ENCODE results near the gene TAOK1.
"Not testable (repeated sequence)": the region's sequence is repeated elsewhere in the genome, so short reads cannot be mapped to it uniquely, and the experiment has no call there.

Gene TAOK1

GRCh38 chr17:29449865-29450671 lies 59.9 kb downstream of the TAOK1 start:
- no peak for DNase-seq

DNA sequence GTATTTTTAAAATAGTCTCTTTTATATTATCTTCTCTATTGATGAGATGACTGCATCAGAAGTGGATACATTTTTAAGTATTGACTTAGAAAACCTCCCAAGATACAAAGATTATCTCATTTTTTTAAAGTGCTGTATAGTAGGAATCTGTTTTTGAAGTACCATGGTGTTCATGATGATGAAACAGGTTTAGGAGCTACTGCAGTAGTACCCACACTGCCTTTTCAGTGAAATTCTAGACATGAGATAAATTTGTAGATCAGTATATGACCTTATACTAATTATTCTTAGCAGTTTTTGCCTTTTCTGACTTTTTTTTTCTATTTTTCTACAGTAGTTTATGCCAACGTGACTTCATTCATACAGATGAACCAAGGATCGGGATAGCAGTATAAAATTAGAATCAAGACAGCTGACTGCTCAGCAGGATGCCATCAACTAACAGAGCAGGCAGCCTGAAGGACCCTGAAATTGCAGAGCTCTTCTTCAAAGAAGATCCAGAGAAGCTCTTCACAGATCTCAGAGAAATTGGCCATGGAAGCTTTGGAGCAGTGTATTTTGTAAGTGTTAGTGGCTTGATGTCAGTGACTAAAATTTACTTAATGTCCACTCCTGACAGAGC lies 61.1 kb downstream of the TAOK1 start:
- DNase-seq, result no peak

DNA sequence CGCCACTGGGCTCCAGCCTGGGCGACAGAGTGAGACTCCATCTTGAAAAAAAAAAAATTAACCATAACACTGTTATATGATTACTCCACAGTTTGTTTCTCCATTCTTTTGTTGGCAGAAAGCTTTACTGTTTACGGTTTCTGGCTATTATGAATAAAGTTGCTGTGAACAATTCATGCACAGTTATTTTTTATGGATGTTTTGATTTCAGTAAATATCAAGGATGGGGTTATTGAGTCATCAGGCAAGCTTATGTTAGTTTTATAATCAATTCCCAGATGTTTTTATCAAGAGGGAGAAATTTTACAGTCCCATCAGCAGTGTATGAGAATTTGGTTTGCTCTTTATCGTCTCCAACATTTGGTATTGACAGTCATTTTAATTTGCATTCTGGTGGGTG lies 67.9 kb downstream of the TAOK1 start:
- DNase-seq, result no peak

- DNase-seq, result no peak
These were observed 71.5 kb downstream of the TAOK1 start for GRCh38 chr17:29461483-29462206.

DNA sequence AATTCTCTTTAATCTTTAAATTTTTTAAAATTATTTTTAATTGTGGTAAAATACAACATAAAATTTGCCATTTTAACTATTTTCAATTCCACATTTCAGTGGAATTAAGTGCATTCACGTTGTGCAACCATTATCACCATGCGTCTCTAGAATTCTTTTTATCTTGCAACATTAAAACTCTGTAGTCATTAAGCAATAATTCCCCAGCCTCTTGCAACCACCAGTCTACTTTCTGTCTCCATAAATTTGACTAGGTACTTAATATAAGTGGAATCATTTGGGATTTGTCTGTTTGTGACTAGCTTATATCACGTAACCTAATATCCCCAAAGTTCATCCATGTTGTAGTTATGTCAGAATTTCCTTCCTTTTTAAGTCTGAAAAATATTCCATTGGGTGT lies 79.1 kb downstream of the TAOK1 start:
- DNase-seq, result no peak

GRCh38 chr17:29473437-29473836 lies 83.3 kb downstream of the TAOK1 start:
- not testable (repeated sequence) for DNase-seq

DNA sequence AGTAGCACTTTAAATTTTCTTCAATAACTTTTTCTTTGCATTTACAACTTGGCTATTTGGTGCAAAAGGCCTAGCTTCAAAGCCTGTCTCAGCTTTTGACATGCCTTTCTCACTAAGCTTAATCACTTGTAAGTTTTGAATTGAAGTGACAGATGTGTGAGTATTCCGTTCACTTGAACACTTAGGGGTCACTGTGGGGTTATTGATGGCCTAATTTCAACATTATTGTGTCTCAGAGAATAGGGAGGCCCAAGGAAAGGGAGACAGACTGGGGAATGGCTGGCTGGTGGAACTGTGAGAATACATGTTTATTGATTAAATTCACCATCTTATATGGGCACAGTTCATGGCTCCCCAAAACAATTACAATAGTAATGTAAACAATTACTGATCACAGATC lies 84.1 kb downstream of the TAOK1 start:
- DNase-seq, result no peak

GRCh38 chr17:29475891-29476290 lies 85.7 kb downstream of the TAOK1 start:
- DNase-seq, result no peak

DNA sequence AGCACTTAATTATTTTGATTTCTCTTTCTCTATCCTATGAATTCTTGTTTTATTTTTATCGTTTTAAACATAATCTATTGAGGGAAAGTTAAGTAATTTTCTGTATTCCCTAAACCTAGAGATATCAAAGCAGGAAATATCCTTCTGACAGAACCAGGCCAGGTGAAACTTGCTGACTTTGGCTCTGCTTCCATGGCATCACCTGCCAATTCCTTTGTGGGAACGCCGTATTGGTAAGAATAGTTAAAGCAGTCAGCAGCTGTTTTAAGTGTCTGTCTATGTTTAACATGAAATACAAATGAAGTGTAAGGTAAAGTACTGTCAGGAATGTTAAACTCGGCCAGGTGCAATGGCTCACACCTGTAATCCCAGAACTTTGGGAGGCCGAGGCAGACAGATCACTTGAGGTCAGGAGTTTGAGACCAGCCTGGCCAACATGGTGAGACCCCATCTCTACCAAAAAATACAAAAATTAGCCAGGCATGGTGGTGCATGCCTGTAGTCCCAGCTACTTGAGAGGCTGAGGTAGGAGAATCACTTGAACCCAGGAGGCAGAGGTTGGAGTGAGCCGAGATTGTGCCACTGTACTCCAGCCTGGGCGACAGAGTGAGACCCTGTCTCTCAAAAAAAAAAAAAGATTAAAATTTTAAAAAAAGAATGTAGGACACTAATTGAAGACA lies 90.2 kb downstream of the TAOK1 start:
- peak; percentile 24 for DNase-seq

DNA sequence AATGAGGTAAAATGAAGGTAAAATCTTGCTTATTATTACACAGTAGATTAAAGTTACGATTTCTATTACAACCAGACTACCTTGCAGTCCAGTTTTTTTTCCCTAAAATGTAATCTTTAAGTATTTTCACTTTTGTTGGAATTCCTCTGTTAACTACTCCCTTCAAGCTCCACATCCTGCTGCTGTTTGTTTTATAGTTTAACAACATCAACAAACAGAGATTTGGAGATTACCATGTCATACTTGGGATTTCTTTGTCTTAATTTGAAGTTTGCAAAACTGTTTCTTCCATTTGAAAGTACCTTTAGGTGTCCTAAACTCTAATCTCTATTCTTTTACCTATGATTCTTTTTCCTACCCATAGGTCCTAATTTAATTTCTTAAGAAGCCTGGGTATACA lies 93.3 kb downstream of the TAOK1 start:
- DNase-seq, result no peak

- DNase-seq, result no peak
These were observed 104.8 kb downstream of the TAOK1 start for GRCh38 chr17:29495011-29495410.

DNA sequence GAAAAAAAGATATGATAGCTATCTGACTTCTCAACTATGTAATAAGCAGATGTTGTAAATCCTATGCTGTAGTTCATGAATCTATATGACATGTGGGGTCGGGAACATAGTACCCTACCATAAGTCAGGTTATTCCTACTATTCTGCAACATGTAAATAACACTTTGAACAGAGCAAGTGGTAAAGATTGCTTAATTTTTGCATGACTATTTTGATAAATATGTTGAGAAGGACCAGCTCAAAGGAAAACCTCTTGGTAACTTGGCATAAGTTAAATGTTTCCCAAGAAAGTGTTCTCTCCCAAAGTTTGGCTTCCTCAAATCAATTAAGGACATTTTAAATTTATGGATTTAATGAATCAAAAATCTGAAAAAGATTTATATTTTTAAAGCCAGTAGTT lies 114.5 kb downstream of the TAOK1 start:
- DNase-seq, result no peak

DNA sequence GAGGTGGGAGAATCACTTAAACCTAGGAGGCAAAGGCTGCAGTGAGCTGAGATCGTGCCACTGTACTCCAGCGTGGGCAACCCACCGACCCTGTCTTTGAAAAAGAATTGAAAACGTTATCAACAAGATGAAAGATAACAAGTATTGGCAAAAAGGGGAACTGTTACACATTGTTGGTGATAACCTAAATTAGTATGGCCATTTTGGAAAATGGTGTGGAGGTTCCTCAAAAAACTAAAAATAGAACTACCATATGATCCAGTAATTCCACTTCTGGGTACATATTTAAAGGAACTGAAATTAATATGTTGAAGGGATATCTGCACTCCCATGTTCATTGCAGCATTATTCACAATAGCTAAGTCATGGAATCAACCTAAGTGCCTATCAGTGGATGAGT lies 115.7 kb downstream of the TAOK1 start:
- no peak for DNase-seq

DNA sequence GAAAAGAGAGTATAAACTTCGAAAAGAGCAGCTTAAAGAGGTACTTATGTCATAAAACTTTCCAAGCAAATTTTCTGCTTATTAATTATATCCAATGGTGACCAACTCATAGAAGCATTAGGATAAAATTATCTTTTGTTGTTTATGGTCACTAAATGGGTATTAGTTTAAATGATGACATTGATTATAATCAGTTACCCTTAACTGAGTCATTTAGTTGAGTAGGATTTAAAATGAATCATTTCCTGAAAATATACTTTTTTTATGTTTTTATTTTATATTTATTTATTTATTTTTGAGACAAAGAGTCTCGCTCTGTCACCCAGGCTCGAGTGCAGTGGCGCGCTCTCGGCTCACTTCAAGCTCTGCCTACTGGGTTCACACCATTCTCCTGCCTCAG lies 120.8 kb downstream of the TAOK1 start:
- DNase-seq, result no peak

- no peak for DNase-seq
These were observed 124.6 kb downstream of the TAOK1 start for GRCh38 chr17:29514792-29515191.

DNA sequence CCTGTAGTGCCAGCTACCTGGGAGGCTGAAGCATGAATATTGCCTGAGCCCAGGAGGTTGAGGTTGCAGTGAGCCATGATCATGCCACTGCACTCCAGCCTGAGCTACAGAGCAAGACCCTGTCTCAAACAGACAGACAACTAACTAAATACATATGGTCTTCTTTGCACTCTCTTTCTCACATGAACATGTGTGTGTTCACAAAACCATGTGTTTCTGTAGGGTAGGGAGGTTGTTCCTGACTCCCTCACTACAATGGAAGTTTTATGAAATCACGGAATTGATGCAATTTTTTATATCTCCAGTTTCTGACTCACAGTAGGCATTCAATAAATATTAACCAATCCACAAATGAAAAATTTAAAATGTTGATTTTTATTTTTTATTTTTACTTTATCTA lies 128.2 kb downstream of the TAOK1 start:
- no peak for DNase-seq

DNA sequence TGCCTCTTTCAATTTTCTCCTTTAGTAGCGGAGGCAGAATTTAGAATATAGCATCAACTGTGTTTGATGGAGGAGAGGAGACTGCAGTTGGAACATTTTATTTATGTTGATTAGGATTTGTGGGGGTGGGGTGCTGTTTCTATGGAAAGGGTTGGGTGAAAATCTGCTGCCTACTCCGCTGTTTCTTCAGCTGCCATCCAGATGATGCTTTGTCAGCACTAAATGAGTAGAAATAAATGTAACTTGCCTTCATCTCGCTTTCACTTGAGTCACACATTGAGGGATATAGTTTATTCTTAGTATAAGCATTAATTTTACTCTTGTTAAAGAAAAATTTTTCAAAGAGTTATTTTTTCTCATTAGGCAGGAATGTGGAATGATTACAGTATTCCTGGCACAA lies 134.5 kb downstream of the TAOK1 start:
- no peak for DNase-seq

- no peak for DNase-seq
These were observed 136.2 kb downstream of the TAOK1 start for GRCh38 chr17:29526322-29526721.

DNA sequence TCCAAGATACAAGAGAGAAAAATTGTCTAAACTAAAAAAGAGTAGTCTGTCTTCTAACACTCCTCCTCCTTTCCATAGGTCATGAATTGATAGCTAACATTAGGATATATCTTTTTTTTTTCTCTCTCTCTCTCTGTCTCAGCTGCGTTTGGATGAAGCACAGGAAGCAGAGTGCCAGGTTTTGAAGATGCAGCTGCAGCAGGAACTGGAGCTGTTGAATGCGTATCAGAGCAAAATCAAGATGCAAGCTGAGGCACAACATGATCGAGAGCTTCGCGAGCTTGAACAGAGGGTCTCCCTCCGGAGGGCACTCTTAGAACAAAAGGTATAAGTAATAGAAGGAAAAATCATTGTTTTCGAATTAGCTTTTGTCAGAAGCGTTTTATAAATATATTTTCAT lies 143.8 kb downstream of the TAOK1 start:
- no peak for DNase-seq

DNA sequence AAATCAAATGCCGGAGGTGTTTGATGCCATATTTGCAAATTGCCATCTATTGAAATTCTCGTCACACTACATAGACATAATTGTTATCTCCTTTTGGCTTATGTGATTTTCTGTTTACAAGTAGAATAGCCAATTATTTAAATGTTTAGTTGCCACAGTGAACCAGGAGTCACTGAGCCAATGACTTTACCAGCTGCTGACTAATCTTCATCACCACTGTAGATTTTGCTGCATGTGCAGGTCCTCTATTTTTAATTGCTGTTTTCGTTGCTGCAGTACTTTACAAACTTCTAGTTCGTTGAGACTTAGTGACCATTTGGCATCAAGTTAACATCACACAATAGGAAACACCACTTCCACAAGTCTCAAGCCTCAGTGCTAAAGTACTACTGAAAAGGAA lies 153.9 kb downstream of the TAOK1 start:
- DNase-seq, result no peak

- DNase-seq, result no peak
These were observed 155.9 kb downstream of the TAOK1 start for GRCh38 chr17:29546085-29546484.

DNA sequence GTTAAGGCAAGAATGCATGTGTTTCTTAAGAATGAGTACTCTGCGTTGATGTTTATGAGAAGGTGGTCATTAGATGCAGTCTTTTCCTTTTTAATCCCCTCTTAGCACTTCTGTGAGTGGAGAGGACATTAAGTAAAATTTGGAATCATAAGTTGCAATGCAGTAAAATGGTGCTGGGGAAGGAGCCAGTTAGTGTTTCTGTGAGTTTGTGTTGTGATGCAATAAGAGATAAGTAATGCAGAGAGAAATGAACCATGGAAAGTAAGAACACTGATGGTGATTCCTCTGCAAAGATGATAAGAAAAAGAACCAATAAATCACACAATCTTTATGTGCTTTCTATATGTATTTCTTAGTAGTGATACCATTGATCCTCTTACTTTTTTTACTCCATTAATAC lies 156.7 kb downstream of the TAOK1 start:
- no peak for DNase-seq

DNA sequence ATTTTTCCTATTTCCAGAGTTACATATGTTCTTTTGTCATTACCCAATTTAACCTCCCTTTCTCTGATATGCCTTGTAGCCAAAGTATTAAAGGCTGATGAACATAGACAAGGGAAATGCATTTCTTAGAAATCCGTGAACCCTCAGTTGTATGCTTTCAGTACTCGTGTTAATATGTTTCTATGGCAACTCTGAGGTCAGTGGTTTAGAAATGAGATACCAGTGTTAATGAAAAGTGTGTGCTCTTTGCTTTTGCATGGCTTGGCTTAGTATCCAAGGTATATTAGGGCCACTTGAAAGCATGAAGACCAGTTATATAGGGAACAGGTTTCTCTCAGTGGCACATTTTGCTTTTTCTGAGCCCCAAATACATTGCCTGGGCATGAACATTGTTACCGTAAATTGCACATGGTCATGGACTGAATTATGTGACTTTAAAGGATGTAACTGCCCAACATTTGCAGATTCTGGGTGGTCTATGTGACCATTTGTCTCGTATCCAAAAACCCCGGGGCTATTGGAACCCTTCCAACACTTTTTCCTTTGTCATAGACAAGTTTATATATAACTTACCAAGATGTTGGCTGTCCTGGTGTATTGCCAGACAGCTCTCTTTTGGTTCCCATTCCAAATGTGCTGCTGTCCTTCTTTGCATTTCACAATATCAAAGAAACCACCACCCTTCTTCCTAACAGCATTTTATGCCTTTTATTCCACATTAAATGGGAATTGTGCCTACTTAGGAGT lies 159.2 kb downstream of the TAOK1 start:
- no peak for DNase-seq

Data from NCI-H2029 (cell line).